ENCODE data around the gene BGLAP.

Gene BGLAP

GRCh38 chr1:156214024-156214748 lies 27.8 kb upstream of the BGLAP start:
- TF ChIP-seq CTCF (IDR thresholded peaks at IDR 0.05; ENCODE audit: low read depth, low read length): no peak
- no peak for DNase-seq (ENCODE audit: extremely low read depth, low read depth)

- DNase-seq (ENCODE audit: extremely low read depth, low read depth): peak; percentile 34
Measured at GRCh38 chr1:156216361-156217086, 25.5 kb upstream of the BGLAP start.

- no peak for DNase-seq (ENCODE audit: extremely low read depth, low read depth)
- TF ChIP-seq CTCF (IDR thresholded peaks at IDR 0.05; ENCODE audit: low read depth, low read length): no peak
Measured at GRCh38 chr1:156217871-156218270, 24.1 kb upstream of the BGLAP start.

- no peak for TF ChIP-seq CTCF (IDR thresholded peaks at IDR 0.05; ENCODE audit: low read depth, low read length)
- DNase-seq (ENCODE audit: extremely low read depth, low read depth): no peak
Measured at GRCh38 chr1:156220226-156220625, 21.8 kb upstream of the BGLAP start.

GRCh38 chr1:156221986-156222692 lies 19.8 kb upstream of the BGLAP start:
- no peak for DNase-seq (ENCODE audit: extremely low read depth, low read depth)
- TF ChIP-seq CTCF (IDR thresholded peaks at IDR 0.05; ENCODE audit: low read depth, low read length): no peak

- DNase-seq (ENCODE audit: extremely low read depth, low read depth): no peak
- TF ChIP-seq CTCF (IDR thresholded peaks at IDR 0.05; ENCODE audit: low read depth, low read length): no peak
Measured at GRCh38 chr1:156225677-156226014, 16.3 kb upstream of the BGLAP start.

GRCh38 chr1:156226116-156226538 lies 15.9 kb upstream of the BGLAP start:
- TF ChIP-seq CTCF (IDR thresholded peaks at IDR 0.05; ENCODE audit: low read depth, low read length): no peak
- DNase-seq (ENCODE audit: extremely low read depth, low read depth): no peak
